A549 (cell line): ENCODE measurements around the gene SLC16A4. TPM values are rescaled to one million over a fixed set of nuclear protein-coding genes. Genes with fewer than 3 reads are reported as not detected.
A peak's percentile ranks its signal among the peaks of the same experiment; 100 is the strongest.

Experiments
- ATAC-seq, 2 experiments: fragments of 200-7000 bp in 1 of 2; fragments of >200 bp in 1 of 2; cut with Nextera tagmentation in 1 of 2; cut with Tn5 transposase in 1 of 2; 3 replicates each; pipeline versions ENCODE4 v1.8.0 to v1.9.1; 2018 to 2020; ENCODE audit warnings: mild to moderate bottlenecking in 1 of 2, moderate library complexity in 1 of 2
- CTCF ChIA-PET: fragments of 300-600 bp; sonication (Branson Sonifier 250); formaldehyde crosslinking; extraction: SDS; loops from one replicate; lab custom pipeline; 2021; ENCODE audit warnings: antibody characterized with exemption, inconsistent platforms; lab: Yijun Ruan, JAX
- POLR2A ChIA-PET: fragments of 350-600 bp; formaldehyde crosslinking; extraction: SDS; loops from one replicate; lab custom pipeline; 2021; ENCODE audit warnings: antibody characterized with exemption, inconsistent platforms; lab: Yijun Ruan, JAX
- DNase-seq, 2 experiments: peaks; one replicate each; pipeline versions ENCODE4 v3.0.0 to v3.0.0-alpha.2; 2011 to 2016; ENCODE audit warnings: low read depth in 1 of 2, low spot score in 1 of 2
- FAIRE-seq: peaks from 2 replicates; lab custom pipeline; 2011; peaks lifted over from hg19 to GRCh38; lab: Jason Lieb, UNC
- H3K27ac ChIP-seq, 2 experiments: fragments of >200 bp; sonication (Bioruptor Twin); formaldehyde crosslinking; 3 replicates each; pipeline ENCODE4 v1.5.1; 2016 to 2017
- H3K4me1 ChIP-seq: fragments of >200 bp; sonication (Bioruptor Twin); formaldehyde crosslinking; 3 replicates; pipeline ENCODE4 v1.6.1; 2016
- H3K4me2 ChIP-seq: fragments of >200 bp; sonication (Bioruptor Twin); formaldehyde crosslinking; 3 replicates; pipeline ENCODE4 v1.6.1; 2016
- H3K4me3 ChIP-seq: fragments of >200 bp; sonication (Bioruptor Twin); formaldehyde crosslinking; 3 replicates; pipeline ENCODE4 v1.5.1; 2016
- H3K9me3 ChIP-seq: fragments of >200 bp; sonication (Bioruptor Twin); formaldehyde crosslinking; 3 replicates; pipeline ENCODE4 v1.6.1; 2016
- CBX8 ChIP-seq: fragments of 200-600 bp; sonication (generic); IDR thresholded peaks from 2 replicates; pipeline ENCODE4 v1.6.1; 2016
- CEBPB ChIP-seq, 2 experiments: fragments of >200 bp in 1 of 2; sonication (Bioruptor Twin) in 1 of 2; formaldehyde crosslinking in 1 of 2; IDR thresholded peaks; 2 replicates each; pipeline ENCODE4 v1.6.1; 2012 to 2016
- CHD2 ChIP-seq: fragments of 150-350 bp; IDR thresholded peaks from 2 replicates; pipeline ENCODE4 v1.6.1; 2014; ENCODE audit warnings: low read length; ENCODE audit not compliant: partially characterized antibody
- EHF ChIP-seq: fragments of 250-450 bp; sonication (Bioruptor Pico); IDR thresholded peaks from 2 replicates; pipeline ENCODE4 v1.5.0; 2020; ENCODE audit warnings: mild to moderate bottlenecking
- EHMT2 ChIP-seq: fragments of 200-600 bp; sonication (generic); IDR thresholded peaks from 2 replicates; pipeline ENCODE4 v1.6.1; 2016; ENCODE audit warnings: antibody characterized with exemption, low read depth, mild to moderate bottlenecking, moderate library complexity
- FOSB ChIP-seq: fragments of 250-450 bp; sonication (Bioruptor Pico); IDR thresholded peaks from 2 replicates; pipeline ENCODE4 v1.5.0; 2020; ENCODE audit warnings: mild to moderate bottlenecking, moderate library complexity
- JUNB ChIP-seq: fragments of >200 bp; sonication (Bioruptor Twin); formaldehyde crosslinking; IDR thresholded peaks from 2 replicates; pipeline ENCODE4 v1.6.1; 2016
- KDM5A ChIP-seq: fragments of 200-600 bp; sonication (generic); IDR thresholded peaks from 2 replicates; pipeline ENCODE4 v1.6.1; 2016; ENCODE audit warnings: antibody characterized with exemption, mild to moderate bottlenecking
- NFE2L2 ChIP-seq: fragments of 150-350 bp; conservative IDR thresholded peaks from 2 replicates; pipeline ENCODE4 v1.6.1; 2014; ENCODE audit warnings: low read length
- POLR2AphosphoS2 ChIP-seq: conservative IDR thresholded peaks from 2 replicates; pipeline ENCODE4 v1.6.1; 2012; ENCODE audit warnings: low read length, improper control_type of control experiment, inconsistent platforms
- RAD21 ChIP-seq, 2 experiments: fragments of >200 bp in 1 of 2; sonication (Bioruptor Twin) in 1 of 2; formaldehyde crosslinking in 1 of 2; IDR thresholded peaks in 1 of 2; conservative IDR thresholded peaks in 1 of 2; 2 replicates in 1 of 2; 3 replicates in 1 of 2; pipeline ENCODE4 v1.6.1; 2012 to 2018; ENCODE audit warnings: inconsistent platforms in 1 of 2
- REST ChIP-seq: fragments of 200-600 bp; sonication (generic); IDR thresholded peaks from 2 replicates; pipeline ENCODE4 v1.6.1; 2016; ENCODE audit warnings: antibody characterized with exemption, mild to moderate bottlenecking, moderate library complexity
- RNF2 ChIP-seq: fragments of 200-600 bp; sonication (generic); IDR thresholded peaks from 2 replicates; pipeline ENCODE4 v1.6.1; 2016; ENCODE audit warnings: low read depth, mild to moderate bottlenecking, antibody characterized with exemption, moderate library complexity, borderline replicate concordance
- TP53 ChIP-seq: fragments of 250-450 bp; sonication (Bioruptor Pico); IDR thresholded peaks from 2 replicates; pipeline ENCODE4 v1.5.0; 2021; ENCODE audit warnings: mild to moderate bottlenecking, moderate library complexity
- ZFP36 ChIP-seq: fragments of 450-650 bp; IDR thresholded peaks from 2 replicates; pipeline ENCODE4 v1.6.1; 2014; ENCODE audit warnings: borderline replicate concordance; ENCODE audit not compliant: partially characterized antibody
- ZNF302 ChIP-seq: fragments of 250-450 bp; sonication (Bioruptor Pico); IDR thresholded peaks from 2 replicates; pipeline ENCODE4 v1.9.0; 2021; ENCODE audit warnings: inconsistent platforms, mild to moderate bottlenecking, moderate library complexity
- WGBS: methylation state at CpG from one replicate; pipeline ENCODE4 v1.1.6; 2017; ENCODE audit errors: missing lambda C conversion rate; 5-methylcytosine and 5-hydroxymethylcytosine counted together
- polyA plus RNA-seq, 4 experiments: library from polyadenylated mRNA; depleted of rRNA in 3 of 4; stranded (reverse); fragments of >200 nt; fragmentation: RNase III in 1 of 4; extraction: RNeasy Plus Mini Kit Qiagen cat#74134 plus additional on column Dnase treatment in 1 of 4; gene quantifications; 2 replicates in 3 of 4; 3 replicates in 1 of 4; pipeline ENCODE4 v1.2.3, GENCODE V29; 2011 to 2017
- TF ChIP-seq, protein P1 (sequence below): fragments of 450-650 bp; IDR thresholded peaks from 2 replicates; pipeline ENCODE4 v1.6.1; 2014; ENCODE audit warnings: antibody characterized with exemption
- TF ChIP-seq, protein P2 (sequence below): IDR thresholded peaks from 2 replicates; pipeline ENCODE4 v1.6.1; 2012; ENCODE audit warnings: low read depth, borderline replicate concordance
- TF ChIP-seq, protein P3 (sequence below): fragments of >200 bp; sonication (Bioruptor Twin); formaldehyde crosslinking; IDR thresholded peaks from 2 replicates; pipeline ENCODE4 v1.6.1; 2016
- TF ChIP-seq, protein P4 (sequence below): fragments of >200 bp; sonication (Bioruptor Twin); formaldehyde crosslinking; IDR thresholded peaks from 3 replicates; pipeline ENCODE4 v1.6.1; 2016

SLC16A4 gene
- polyA plus RNA-seq, 2 of the 4 experiments (the other 2 are of a cell fraction): 61.0 to 176 TPM

GRCh38 chr1:110393691-110394492 lies 3.1 kb upstream of the SLC16A4 start (continued):
- no peak for TF ChIP-seq CHD2
- TF ChIP-seq NFE2L2: no peak
- no peak for TF ChIP-seq FOSB (CRISPR knock-in tag)
- TF ChIP-seq REST: no peak
- TF ChIP-seq RNF2: no peak
- TF ChIP-seq JUNB: peak; percentile 75
- no peak for TF ChIP-seq EHF

GRCh38 chr1:110393286-110393685 lies 2.5 kb upstream of the SLC16A4 start:
- ChIA-PET CTCF (interaction anchor here (0.9 to 2.0 kb wide), 6 partner anchors 22 to 190 kb away, joined by 3 to 11 read pairs (median 6); partner anchors contain the start of gene RBM15), POLR2A (interaction anchor here (0.8 to 4.8 kb wide), 4 partner anchors 10 to 55 kb away, joined by 3 to 37 read pairs (median 6); partner anchors contain the start of gene RBM15)
- H3K4me3 ChIP-seq: no peak overlapping the region
- no peaks in the 10 kb centered on the region for H3K9me3 ChIP-seq
- WGBS: 0% methylated on average over 2 of the region's 2 CpGs
- peak overlapping the region; percentile 91 to 92 for H3K27ac ChIP-seq
- TF ChIP-seq, protein P1, sequence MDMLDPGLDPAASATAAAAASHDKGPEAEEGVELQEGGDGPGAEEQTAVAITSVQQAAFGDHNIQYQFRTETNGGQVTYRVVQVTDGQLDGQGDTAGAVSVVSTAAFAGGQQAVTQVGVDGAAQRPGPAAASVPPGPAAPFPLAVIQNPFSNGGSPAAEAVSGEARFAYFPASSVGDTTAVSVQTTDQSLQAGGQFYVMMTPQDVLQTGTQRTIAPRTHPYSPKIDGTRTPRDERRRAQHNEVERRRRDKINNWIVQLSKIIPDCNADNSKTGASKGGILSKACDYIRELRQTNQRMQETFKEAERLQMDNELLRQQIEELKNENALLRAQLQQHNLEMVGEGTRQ: no peak
- no peak for TF ChIP-seq CHD2
- TF ChIP-seq, protein P2, sequence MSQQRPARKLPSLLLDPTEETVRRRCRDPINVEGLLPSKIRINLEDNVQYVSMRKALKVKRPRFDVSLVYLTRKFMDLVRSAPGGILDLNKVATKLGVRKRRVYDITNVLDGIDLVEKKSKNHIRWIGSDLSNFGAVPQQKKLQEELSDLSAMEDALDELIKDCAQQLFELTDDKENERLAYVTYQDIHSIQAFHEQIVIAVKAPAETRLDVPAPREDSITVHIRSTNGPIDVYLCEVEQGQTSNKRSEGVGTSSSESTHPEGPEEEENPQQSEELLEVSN: no peak
- no peak for TF ChIP-seq POLR2AphosphoS2
- no peak for TF ChIP-seq EHMT2
- no peak for TF ChIP-seq ZFP36
- no peak for TF ChIP-seq ZNF302 (CRISPR knock-in tag)
- peak; percentile 68 to 78 for TF ChIP-seq CEBPB (IDR thresholded peaks at IDR 0.05)
- TF ChIP-seq, protein P3, sequence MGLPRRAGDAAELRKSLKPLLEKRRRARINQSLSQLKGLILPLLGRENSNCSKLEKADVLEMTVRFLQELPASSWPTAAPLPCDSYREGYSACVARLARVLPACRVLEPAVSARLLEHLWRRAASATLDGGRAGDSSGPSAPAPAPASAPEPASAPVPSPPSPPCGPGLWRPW: 0 out of 2 replicates have a peak, but pooled peaks have one; percentile 10
- TF ChIP-seq CBX8: no peak
- no peak for FAIRE-seq
- peak overlapping the region; percentile 90 for H3K4me2 ChIP-seq
- no peak for ATAC-seq
- H3K4me1 ChIP-seq: peaks cover 47% of the 10 kb centered on the region
- DNase-seq: peak in 1 of 2 experiments; percentile 4

DNA sequence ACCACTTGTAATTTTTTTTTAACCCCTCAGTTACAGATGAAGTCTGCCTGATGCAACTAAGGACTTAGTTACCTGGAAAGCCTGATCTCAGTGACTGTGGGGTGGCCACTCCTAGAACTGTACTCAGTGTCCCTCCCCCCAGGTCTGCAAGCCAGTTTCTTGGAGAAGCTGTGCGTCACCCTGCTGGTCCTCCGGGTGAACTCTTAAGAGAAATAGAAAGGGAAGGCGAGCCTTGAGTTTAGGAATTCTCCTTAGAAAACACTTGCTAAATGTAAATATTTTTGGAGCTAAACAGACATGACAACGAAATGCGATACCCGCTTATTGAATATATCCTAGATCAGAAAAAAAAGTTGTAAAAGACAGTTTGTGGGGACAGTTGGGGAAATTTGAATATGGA lies 730 bp downstream of the SLC16A4 start:
- peak overlapping the region; percentile 90 for H3K4me2 ChIP-seq
- ATAC-seq: peak; percentile 83 to 84
- no peak for TF ChIP-seq KDM5A
- TF ChIP-seq TP53 (CRISPR knock-in tag): no peak
- TF ChIP-seq RAD21 (conservative IDR thresholded peaks at IDR 0.05 in 1 of 2, IDR thresholded peaks at IDR 0.05 in 1 of 2): 0 out of 5 replicates have a peak, but pooled peaks of 1 of the 2 experiments have one; percentile 16
- TF ChIP-seq, protein P4, sequence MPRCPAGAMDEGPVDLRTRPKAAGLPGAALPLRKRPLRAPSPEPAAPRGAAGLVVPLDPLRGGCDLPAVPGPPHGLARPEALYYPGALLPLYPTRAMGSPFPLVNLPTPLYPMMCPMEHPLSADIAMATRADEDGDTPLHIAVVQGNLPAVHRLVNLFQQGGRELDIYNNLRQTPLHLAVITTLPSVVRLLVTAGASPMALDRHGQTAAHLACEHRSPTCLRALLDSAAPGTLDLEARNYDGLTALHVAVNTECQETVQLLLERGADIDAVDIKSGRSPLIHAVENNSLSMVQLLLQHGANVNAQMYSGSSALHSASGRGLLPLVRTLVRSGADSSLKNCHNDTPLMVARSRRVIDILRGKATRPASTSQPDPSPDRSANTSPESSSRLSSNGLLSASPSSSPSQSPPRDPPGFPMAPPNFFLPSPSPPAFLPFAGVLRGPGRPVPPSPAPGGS: no peak
- ChIA-PET CTCF (interaction anchor here (1.4 kb wide), 1 partner anchor 51 kb away, joined by 3 read pairs; the partner anchor contains the start of gene RBM15), POLR2A (interaction anchor here (0.6 to 4.8 kb wide), 2 partner anchors 19 to 51 kb away, joined by 3 to 37 read pairs; partner anchors contain the start of gene RBM15)
- H3K4me3 ChIP-seq: peak overlapping the region; percentile 63
- H3K9me3 ChIP-seq: no peaks in the 10 kb centered on the region
- no peak for FAIRE-seq
- 7% methylated on average over 6 of the region's 6 CpGs for WGBS
- peak overlapping the region; percentile 91 to 92 for H3K27ac ChIP-seq
- DNase-seq: peak; percentile 79 to 82
- peaks cover 68% of the 10 kb centered on the region for H3K4me1 ChIP-seq
